ENCODE measurements around the gene STIM1. TPM values are rescaled to one million over a fixed set of nuclear protein-coding genes. Genes with fewer than 3 reads are reported as not detected.

STIM1 gene
- polyA plus RNA-seq, 1 donor: 121 TPM

DNA sequence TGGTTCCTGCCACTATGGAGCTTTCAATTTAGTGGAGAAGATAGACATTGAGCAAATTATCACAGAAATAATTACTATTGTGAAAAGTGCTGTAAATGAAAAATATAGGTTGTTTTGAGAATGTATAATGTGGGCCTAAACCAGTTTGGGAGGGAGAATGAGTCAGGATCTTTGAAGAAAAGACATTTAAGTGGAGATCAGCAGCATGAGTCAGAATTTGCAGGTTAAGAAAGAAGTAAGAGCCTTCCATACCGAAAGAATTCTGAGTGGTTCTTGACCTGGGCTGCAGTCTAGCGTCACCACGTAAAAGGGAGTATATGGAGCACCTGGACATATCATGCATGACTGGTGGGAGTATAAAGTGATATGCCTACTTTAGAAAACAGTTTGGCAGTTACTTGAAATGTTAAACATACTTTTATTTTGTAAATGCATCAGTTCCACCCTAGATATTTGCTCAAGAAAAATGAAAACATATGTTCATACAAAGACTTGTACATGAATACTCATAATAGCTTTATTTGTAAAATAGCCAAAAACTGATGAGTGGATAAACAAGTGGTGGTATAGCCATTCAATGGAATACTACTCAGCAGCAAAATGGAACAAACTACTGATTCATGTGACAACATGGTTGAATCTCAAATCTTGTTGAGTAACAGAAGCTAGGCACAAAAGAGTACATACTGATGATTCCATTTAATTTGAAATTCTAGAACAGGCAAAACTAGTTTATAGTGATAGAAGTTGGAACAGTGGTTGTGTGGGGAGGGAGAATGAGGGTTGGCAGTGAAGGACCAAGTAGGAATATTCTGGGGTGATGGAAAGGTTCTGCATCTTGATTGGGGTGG is 99.2 kb downstream of the STIM1 start:
- DNase-seq: no peak

DNA sequence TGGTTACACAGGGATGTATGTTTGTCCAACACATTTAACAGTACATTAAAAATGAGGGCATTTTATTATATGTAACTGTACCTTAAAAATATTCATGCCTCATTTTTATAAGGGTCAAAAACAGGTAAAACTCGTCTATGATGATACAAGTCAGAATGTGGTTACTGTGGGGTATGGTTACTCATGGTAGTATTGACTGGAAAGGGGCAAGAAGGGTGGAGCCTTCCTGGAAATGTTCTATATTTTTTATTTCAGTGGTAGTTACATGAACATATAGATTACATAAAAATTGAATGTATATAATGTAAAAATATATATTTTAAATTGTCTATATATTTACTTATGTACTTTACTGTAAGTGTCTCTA is 99.8 kb downstream of the STIM1 start:
- no peak for DNase-seq

DNA sequence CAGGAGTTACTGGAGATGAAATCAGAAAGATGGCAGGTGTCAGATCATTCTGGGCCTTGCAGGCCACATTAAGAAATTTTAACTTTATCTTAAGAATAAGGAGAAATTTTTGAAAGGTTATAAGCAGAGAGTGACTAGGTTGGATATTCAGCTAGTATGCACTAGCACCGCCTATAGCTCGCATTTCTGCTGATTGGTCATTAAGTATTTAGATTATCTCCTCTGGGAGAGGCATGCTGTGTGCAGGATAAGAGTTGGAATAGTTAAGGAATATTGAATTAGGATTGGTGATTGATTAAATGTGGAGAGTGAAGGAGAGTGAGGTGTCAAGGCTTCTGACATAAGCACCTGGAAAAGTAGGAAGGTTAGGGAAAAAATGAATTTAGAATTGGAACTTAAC is 100.6 kb downstream of the STIM1 start:
- no peak for DNase-seq

DNA sequence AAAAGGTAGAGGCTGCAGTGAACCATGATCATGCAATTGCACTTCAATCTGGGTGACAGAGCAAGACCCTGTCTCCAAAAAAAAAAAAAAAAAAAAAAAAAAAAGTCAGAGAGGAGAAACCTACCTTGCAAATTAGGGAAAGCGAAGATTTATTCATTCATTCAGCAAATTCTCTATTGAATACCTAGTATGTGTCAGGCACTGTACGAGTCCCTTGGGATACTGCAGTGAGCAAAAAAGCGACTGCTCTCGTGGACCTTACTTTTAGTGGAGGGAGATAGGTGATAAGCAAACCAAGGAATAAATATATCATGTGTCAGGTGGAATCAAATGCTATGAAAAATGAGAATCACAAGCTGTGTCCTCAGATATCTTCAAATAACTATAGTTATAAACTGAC is 101.3 kb downstream of the STIM1 start:
- no peak for DNase-seq

DNA sequence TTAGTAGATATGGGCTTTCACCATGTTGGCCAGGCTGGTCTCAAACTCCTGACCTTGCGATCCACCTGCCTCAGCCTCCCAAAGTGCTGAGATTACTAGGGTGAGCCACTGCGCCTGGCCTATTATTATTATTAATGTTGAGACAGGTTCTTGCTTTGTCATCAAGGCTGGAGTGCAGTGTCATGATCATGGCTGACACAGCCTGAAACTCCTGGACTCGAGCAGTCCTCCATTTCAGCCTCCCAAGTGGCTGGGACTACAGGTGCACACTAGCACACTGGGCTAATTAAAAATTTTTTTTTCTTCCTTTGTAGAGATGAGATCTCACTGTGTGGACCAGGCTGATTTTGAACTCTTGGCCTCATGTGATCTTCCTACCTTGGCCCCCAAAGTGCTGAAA is 102.0 kb downstream of the STIM1 start:
- DNase-seq: no peak

DNA sequence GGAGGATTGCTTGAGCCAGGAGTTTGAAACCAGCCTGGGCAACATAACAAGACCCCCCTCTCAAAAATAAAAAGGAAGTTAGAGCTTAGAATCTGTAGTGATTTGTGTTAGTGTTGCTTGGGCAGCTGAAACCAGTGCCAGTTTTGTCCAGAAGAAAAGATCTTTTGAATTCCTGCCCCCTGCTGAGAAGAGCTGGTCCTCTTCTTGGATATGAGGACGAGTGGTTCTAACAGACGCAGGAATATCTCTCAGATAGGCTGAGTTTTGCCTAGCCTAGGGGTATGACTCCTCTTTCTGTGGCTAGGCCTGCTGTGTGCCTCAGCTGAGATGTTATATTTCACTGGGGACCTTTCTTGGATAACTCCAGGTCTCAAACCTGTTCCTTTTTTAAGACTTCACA is 102.8 kb downstream of the STIM1 start:
- DNase-seq: no peak

DNA sequence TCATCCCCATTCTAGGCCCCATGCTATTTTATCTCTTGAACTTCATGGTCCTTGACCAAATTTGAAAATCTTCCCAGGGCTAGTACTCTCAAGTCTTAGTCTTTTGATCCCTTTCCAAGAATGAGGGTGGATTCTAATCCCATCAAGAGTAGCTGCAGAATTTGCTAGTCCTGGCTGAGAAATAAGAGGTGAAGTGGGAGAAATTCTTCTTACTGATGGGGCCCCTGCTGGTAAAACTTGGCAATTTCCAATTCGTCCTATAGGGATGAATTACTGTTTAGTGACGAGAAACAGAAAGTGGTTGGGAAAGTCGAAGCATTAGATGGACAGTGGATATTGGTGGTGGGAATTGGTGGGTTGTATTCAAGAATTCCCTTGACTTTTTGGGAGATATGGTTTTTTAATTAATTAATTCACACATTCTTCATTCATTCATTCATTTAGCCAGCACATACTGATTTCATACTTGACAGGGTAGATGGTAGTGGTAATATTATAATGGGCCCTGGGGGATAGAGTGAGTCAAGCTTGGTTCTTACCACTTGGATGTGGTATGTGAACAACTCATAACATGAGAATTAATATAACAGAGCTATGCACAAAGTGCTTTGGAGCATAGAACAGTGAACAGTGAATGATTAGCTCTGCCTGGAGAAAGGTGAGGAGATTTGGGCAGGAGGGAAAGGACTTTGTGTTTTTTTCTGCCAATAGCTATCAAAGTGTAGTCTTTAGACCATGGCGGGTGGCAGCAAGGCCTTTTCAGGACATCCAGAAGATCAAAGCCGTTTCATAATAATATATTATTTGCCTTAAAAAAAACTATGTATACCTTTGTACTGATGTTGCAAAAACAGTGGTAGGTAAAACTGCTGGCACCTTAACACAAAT is 103.8 kb downstream of the STIM1 start:
- no peak for DNase-seq

DNA sequence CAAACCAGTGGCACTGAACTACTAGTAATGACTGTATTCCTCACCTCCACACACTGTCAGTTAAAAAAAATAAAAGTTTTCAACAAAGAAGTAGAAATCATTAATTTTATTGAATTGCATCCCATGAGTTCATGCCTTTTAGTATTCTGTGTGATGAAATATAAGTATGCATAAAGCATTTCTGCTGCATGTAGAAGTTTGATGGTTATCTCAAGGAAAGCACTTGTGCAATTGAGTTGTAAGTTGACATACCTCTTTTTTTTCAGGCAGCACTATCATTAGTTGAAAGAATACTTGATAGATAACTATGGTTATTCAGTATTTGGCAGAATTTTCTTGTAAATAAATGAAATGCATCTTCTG is 104.4 kb downstream of the STIM1 start:
- no peak for DNase-seq

DNA sequence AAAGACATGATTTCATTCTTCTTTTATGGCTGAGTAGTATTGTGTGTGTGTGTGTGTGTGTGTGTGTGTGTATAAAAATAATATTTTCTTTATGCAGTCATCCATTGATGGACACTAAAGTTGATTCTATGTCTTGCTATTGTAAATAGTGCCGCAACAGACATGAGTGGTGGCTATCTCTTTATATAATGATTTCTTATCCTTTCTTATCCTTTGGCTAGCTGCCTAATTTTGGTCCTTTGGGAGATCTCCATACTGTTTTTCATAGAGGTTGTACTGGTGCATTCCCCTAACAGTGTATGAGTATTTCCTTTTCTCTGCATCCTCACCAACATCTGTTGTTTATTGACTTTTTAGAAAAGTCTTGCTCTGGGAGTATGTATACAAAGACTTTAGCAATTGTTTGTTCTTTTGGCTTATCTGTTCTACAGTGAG is 107.0 kb downstream of the STIM1 start:
- no peak for DNase-seq

DNA sequence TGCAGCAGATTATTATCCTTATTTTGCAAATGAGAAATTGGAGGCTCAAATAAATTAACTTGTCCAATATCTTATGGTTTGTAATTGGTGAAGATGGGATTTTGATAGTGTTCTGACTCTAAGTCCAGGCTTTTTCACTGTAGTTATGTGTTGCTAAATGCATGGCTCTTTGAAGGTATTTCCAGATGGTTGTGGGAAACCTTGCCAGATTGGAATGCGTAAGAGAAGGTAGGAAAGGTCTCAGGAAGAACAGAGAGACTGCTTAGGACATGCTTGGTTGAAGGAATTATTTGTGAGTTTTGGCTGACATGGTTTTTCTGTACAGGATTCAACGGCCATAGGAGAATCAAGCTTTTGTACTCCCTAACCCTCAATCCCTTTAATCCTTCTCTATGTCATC is 108.6 kb downstream of the STIM1 start:
- no peak for DNase-seq

DNA sequence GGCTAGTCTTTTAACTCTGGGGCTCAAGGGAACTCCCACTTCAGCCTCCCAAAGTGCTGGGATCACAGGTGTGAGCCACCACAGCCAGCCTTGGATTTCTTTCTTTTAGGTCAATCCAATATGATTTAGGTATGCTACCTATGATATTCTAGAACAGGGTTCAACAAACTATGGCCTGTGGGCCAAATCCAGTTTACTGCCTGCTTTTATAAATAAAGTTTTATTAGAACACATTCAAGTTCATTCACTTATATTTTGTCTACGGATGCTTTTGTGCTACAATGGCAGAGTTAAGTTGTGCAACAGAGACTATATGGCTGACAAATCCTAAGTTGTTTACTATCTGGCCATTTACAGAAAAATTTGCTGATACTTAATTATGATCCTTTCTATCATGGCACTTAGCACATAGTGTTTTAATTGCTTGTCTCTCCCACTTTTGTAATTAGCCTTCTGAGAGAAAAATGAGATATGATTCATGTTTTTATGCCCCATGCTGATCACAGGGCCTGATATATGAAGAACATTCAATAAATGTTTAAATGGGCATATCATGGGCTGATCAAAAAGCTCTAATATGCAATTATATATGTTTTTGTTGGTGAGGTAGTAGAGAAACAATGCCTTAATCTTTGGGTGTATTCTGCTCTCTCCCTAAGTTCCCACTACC is 109.6 kb downstream of the STIM1 start:
- DNase-seq: no peak

DNA sequence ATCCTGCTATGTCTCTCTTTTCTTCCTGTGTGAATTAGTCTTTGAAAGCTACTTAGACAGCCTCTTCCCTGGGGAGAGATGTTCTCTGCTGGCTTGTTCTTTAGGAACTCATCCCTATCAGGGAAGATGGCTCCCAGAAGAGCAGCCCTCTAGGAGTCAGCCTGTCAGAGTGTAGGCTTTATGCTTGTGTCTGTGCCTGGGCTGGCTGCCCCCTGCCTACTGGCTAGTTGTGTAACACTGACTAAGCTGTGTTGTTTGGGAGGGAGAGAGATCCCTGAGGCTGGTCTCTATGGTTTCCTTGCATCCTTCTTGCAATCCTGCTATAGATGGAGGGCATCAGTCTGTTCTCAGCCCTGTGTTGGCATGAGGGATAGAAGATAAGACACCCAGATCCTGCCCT is 112.2 kb downstream of the STIM1 start:
- no peak for DNase-seq

DNA sequence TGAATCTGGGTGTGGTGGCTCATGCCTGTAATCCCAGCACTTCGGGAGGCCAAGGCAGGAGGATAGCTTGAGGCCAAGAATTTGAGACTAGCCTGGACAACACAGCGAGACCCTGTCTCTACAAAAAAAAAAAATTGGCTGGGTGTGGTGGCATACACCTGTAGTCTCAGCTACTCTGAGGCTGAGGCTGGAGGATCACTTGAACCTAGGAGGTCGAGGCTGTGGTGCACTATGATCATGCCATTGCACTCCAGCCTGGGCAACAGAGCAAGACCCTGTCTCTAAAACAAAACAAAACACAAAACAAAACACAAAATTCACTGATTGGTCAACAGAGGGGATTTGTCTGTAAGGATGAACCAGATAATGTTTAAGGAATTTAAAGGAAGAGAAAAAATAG is 113.7 kb downstream of the STIM1 start:
- no peak for DNase-seq

DNA sequence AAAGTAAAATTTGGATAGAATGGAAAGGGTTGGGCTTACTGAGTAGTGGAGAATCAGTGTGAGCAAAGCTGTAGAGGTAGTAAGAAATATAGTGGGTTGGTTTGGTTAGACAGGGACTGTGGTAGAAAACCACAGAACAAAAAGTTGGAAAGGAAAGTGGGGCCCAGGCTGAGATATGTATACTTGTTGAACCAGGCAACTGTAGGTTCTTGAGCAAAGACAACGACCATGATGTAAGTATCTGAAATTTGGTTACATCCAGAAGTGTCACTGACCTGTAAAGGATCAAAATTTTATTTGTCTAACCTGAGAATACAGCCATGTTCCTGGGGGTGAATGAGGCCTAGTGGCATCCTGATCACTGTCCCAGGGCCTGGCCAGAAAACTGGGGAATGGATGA is 114.1 kb downstream of the STIM1 start:
- DNase-seq: no peak

DNA sequence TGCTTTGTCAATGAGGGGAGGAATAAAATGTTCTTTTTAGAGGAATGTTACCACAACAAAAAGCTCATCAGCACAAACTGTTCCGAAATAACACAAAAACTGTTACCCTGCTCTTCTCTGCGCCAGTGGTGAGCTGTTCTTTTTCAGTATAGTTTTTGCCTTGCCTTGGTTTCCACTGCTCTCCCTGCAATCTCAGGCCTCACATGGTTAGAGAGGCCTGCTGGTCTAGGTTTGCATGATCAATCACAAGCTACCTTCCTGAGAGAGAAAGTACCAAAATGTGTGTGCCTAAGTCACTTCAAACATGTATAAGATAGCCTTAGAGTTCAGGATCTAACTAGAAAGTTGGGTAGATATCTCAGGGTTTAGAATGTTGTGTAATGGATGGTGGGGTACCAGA is 114.6 kb downstream of the STIM1 start:
- DNase-seq: no peak

DNA sequence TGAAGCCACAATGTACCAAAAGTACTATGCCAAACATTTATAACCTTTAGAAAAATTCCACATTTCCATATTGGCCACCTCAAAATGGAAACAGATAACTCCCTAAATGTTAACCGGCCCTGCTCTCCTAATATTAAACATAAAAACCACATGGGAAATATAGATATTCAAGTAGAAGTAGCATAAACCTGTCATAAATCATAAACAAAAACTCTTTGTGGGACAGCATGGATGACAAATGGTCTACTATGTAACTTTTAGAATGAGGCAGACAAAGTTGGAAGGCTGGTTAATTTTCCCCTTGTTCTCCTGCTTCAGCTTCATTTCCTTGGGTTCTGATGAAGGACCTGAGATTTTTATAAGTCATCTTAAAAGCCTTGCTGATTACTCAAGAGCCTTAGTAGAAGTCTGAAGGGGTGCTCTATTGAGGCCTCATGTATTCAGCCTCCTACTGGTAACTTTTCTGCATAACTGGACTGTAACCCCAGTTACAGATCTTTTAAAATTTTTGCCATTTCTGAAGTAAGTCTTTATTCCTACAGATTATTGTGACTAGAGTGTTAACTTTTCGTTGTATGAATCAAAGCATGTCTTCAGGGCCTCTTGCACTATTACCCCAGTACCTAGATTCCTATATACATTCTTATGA is 116.4 kb downstream of the STIM1 start:
- no peak for DNase-seq

DNA sequence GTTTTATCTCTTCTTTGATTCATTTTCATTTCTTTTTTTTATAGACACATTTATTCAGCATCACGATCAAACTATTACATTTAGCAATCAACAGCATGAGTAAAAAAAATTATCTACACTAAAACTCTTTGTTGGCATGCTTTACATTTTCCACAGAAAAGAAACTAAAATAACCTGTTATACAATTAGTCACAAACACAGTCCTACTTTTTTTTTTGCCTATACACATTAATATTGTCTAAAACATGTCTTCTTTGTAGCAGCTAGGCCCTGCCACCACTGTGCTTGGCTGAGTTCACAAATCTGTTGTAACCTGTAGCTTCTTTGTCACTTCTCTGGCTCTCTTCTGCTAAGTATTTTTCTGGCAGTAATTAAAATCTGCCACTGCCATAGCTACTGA is 117.0 kb downstream of the STIM1 start:
- no peak for DNase-seq

DNA sequence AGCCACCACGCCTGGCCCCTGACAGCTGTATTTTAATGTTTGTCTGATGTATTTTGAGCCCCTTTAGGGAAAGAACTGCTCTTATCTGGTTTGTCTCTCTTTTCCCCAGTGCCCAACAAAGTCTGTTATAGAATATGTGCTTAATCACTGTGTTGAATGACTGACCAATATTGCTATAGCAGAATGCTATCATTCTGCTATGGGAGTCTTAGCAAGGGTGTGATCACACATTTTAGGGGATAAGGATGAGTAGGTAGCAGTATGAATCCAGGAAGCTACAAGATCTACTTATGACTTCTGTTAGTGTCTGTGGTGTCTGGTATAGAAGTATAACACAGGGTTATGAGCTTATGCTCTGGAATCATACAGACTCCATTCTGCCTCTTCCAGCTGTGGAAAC is 121.6 kb downstream of the STIM1 start:
- DNase-seq: no peak

DNA sequence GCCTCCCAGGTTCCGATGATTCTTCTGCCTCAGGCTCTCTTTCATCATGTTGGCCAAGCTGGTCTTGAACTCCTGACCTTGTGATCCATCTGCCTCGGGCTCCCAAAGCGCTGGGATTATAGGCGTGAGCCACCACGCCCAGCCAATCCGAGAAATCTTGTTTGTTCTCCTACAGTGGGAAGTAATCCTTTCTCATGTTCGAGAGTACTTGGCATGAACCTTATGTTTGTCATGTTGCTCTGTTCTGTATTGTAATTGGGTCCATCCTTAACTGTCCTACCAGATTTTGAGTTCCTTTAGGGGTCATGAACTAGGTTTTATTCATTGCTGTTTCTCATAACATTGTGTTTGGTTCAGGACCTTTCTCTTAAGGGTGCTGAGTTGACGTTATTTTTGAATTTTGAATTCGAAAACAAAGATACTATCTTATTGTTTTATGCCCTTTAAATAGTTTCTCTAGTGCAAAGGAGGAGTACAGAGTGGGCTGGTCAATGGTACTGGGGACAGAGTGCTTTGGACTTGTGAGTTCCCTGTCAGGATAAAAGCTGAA is 125.7 kb downstream of the STIM1 start:
- DNase-seq: no peak

DNA sequence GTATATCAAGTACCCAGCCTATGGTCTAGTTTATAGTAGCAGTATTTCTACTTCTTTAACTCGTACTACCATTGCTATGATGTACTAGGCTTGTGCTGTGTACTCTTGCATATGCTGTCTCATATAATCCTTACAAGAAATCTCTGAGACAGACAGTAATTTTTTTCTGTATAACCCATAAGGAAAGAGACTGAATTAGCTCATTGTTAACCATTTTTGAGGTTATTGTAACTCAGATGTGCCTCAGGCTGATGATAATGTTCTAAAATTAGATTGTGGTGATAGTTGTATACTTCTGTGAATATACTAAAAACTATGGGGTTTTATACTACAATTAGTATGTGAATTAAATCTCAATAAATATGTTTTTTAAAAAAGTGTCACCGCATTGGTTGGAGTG is 127.0 kb downstream of the STIM1 start:
- DNase-seq: no peak

DNA sequence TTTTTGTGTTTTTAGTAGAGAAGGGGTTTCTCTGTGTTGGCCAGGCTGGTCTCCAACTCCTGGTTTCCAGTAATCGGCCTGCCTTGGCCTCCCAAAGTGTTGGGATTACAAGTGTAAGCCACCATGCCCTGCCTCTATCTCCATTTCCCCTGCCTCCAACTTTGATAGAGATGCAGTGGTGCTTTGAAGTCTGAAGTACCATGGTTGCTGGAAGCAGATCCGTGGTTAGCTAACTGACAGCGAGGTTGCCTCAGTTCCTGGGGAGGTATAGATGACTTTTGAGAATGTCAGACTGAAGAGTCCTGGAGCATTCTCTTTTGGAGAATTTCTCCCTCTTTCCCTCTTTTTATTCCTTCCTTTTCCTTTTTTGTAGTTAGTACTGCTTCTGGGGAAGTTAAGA is 127.6 kb downstream of the STIM1 start:
- no peak for DNase-seq

DNA sequence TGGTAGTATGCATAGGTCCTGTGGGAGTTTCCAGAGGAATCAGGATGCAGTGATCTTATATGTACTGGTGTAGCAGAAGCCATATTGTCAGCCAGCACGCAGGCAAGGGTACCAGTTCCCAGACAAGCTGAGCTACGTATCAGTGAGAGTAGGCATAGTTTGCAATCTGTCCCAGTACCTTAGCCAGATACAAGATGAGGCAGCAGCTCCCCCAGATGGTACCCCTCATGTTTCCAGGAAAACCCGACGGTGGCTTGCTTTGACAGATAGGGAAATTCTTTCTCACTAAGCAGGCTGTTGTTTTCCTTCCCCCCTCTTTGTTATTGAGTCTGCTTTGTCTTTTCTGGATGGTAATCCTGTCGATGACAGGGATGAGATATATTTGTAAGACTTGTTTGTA is 129.4 kb downstream of the STIM1 start:
- DNase-seq: no peak

DNA sequence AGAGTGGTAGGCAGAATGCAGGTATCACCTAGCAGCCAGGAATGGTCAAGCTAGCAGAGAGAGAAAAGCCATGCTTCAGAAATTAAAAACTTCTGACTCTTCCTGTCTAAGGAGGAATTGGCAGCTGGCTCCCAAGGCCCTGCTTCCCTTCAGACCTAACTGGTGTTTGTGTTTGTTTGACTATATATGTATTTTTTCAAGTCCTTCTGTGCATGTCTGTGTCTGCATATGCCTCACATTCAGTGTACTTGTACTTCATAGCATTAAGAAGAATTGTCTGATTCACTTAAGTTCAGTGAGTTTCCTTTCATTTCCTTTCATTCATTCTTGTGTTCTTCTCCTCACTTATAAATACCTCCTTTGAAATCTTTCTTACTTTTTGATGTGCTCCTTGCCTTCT is 130.2 kb downstream of the STIM1 start:
- DNase-seq: no peak

All from hindlimb muscle (tissue), 1 donor.